Measurements from ENCODE around the gene POLDIP2. TPM values are rescaled to one million over a fixed set of nuclear protein-coding genes. Genes with fewer than 3 reads are reported as not detected.

Gene POLDIP2
- total RNA-seq, 1 experiment from 2014 or later = 82.7 TPM

GRCh38 chr17:28318759-28319597 is 38.3 kb downstream of the POLDIP2 start, which contains the start of gene TMEM97:
Gene TMEM97 (plus strand): TSS chr17:28319200. CDS start chr17:28319240, 40 bp downstream.
- DNase-seq = peak; percentile 96
- H3K27ac Mint-ChIP-seq (ENCODE audit: unreplicated experiment) = peak within 1 kb of the TSS; percentile 97
- BruUV-seq (replicated peaks) = no TSS peak
- peaks cover 36% of the 10 kb centered on the region for H3K36me3 Mint-ChIP-seq (ENCODE audit: insufficient read depth, unreplicated experiment)
- H3K4me3 Mint-ChIP-seq (ENCODE audit: low read depth, unreplicated experiment) = peak within 1 kb of the TSS; percentile 97
- intact Hi-C loops (cut with micrococcal nuclease; ENCODE audit: unreplicated experiment) = no loop called here
- H3K9me3 Mint-ChIP-seq (ENCODE audit: low read depth, unreplicated experiment) = no peaks in the 10 kb centered on the region
- TF ChIP-seq CTCF (IDR thresholded peaks at IDR 0.05; ENCODE audit: unreplicated experiment) = no peak
- H3K4me1 Mint-ChIP-seq (ENCODE audit: low read depth, unreplicated experiment) = peaks cover 51% of the 10 kb centered on the region
- CTCF ChIA-PET = interaction anchor here (0.7 to 1.0 kb wide), 2 partner anchors 16 to 212 kb away, joined by 3 read pairs; partner anchors contain the start of genes IFT20 and TNFAIP1
- H3K27me3 Mint-ChIP-seq (ENCODE audit: unreplicated experiment) = no peaks in the 10 kb centered on the region

GRCh38 chr17:28317966-28318758 is 39.2 kb downstream of the POLDIP2 start:
- no peaks in the 10 kb centered on the region for H3K27me3 Mint-ChIP-seq (ENCODE audit: unreplicated experiment)
- no peaks in the 10 kb centered on the region for H3K9me3 Mint-ChIP-seq (ENCODE audit: low read depth, unreplicated experiment)
- intact Hi-C loops (cut with micrococcal nuclease; ENCODE audit: unreplicated experiment) = no loop called here
- peak overlapping the region; percentile 97 for H3K4me3 Mint-ChIP-seq (ENCODE audit: low read depth, unreplicated experiment)
- no peak for DNase-seq
- H3K36me3 Mint-ChIP-seq (ENCODE audit: insufficient read depth, unreplicated experiment) = peaks cover 36% of the 10 kb centered on the region
- TF ChIP-seq CTCF (IDR thresholded peaks at IDR 0.05; ENCODE audit: unreplicated experiment) = no peak
- H3K27ac Mint-ChIP-seq (ENCODE audit: unreplicated experiment) = peak overlapping the region; percentile 97
- BruUV-seq (replicated peaks) = no TSS peak
- CTCF ChIA-PET = interaction anchor here (0.7 kb wide), 1 partner anchor 212 kb away, joined by 3 read pairs; no protein-coding TSS in a partner anchor
- H3K4me1 Mint-ChIP-seq (ENCODE audit: low read depth, unreplicated experiment) = peaks cover 54% of the 10 kb centered on the region

- no peak overlapping the region for H3K27ac Mint-ChIP-seq (ENCODE audit: unreplicated experiment)
Observed at GRCh38 chr17:28317099-28317965, 40.0 kb downstream of the POLDIP2 start.

More at GRCh38 chr17:28317099-28317965, 40.0 kb downstream of the POLDIP2 start:
- TF ChIP-seq CTCF (IDR thresholded peaks at IDR 0.05; ENCODE audit: unreplicated experiment) = no peak
- DNase-seq = no peak
- CTCF ChIA-PET = no interaction called here
- H3K9me3 Mint-ChIP-seq (ENCODE audit: low read depth, unreplicated experiment) = no peaks in the 10 kb centered on the region
- intact Hi-C loops (cut with micrococcal nuclease; ENCODE audit: unreplicated experiment) = no loop called here
- peaks cover 54% of the 10 kb centered on the region for H3K4me1 Mint-ChIP-seq (ENCODE audit: low read depth, unreplicated experiment)
- H3K36me3 Mint-ChIP-seq (ENCODE audit: insufficient read depth, unreplicated experiment) = peaks cover 36% of the 10 kb centered on the region
- H3K27me3 Mint-ChIP-seq (ENCODE audit: unreplicated experiment) = no peaks in the 10 kb centered on the region
- BruUV-seq (replicated peaks) = no TSS peak
- peak overlapping the region; percentile 97 for H3K4me3 Mint-ChIP-seq (ENCODE audit: low read depth, unreplicated experiment)

Data from Calu3 (cell line).